ENCODE results near the gene RAB5IF. TPM values are rescaled to one million over a fixed set of nuclear protein-coding genes. Genes with fewer than 3 reads are reported as not detected.

The RAB5IF gene
- total and polyA plus RNA-seq, 2 of the 4 experiments (the other 2 are of a cell fraction) = 74.0 to 93.1 TPM

- TF ChIP-seq MAZ (IDR thresholded peaks at IDR 0.05; ENCODE audit: borderline replicate concordance, low read depth, low read length) = no peak
- no peak for TF ChIP-seq RFX5 (IDR thresholded peaks at IDR 0.05; ENCODE audit: low read depth, low read length)
- no peak for TF ChIP-seq MXI1 (IDR thresholded peaks at IDR 0.05; ENCODE audit: borderline replicate concordance, low read depth, low read length)
Measured at GRCh38 chr20:36653456-36653855, 47.9 kb downstream of the RAB5IF start (continued).

- dilution Hi-C loops (cut with HindIII; ENCODE audit: low sequenced_read_pairs, unreplicated experiment) = no loop called here
- H3K27me3 ChIP-seq (ENCODE audit: control insufficient read depth, insufficient read depth, low read length) = no peaks in the 10 kb centered on the region
- no peak overlapping the region for H3K4me3 ChIP-seq (ENCODE audit: insufficient read depth, low read depth, low read length)
- no peak overlapping the region for H2BK120ac ChIP-seq (ENCODE audit: low read depth, low read length)
- H3K18ac ChIP-seq (ENCODE audit: low read depth, low read length) = no peak overlapping the region
- BruUV-seq (replicated peaks) = no TSS peak
- no peak overlapping the region for H3K23ac ChIP-seq (ENCODE audit: low read depth, low read length)
- no peaks in the 10 kb centered on the region for H3K4me1 ChIP-seq (ENCODE audit: control insufficient read depth, insufficient read depth, low read length)
- H3K27ac ChIP-seq (ENCODE audit: insufficient read depth, low read length) = no peak overlapping the region
- H2BK5ac ChIP-seq (ENCODE audit: low read depth, low read length, poor library complexity, severe bottlenecking) = no peak overlapping the region
- no peak overlapping the region for H3K9ac ChIP-seq (ENCODE audit: low read depth, low read length)
- H4K8ac ChIP-seq (ENCODE audit: low read depth in 2 of 2, low read length in 2 of 2) = no peak overlapping the region
- no peaks in the 10 kb centered on the region for H4K20me1 ChIP-seq (ENCODE audit: insufficient read depth, low read length)
- H4K91ac ChIP-seq (ENCODE audit: insufficient read depth, low read depth, low read length) = no peak overlapping the region
- no peak overlapping the region for H3K4me2 ChIP-seq (ENCODE audit: low read depth, low read length)
- ChIA-PET POLR2A (ENCODE audit: unreplicated experiment) (no interaction called here), CTCF (no interaction called here)
- H3K79me1 ChIP-seq (ENCODE audit: low read depth in 1 of 2, low read length in 2 of 2) = no peaks in the 10 kb centered on the region
- H3K14ac ChIP-seq (replicated peaks; ENCODE audit: low read depth, low read length) = no peak overlapping the region
- no peak overlapping the region for H2BK20ac ChIP-seq (ENCODE audit: low read depth, low read length)
- DNase-seq = no peak
- H2AK9ac ChIP-seq (replicated peaks; ENCODE audit: low read depth, low read length, poor library complexity) = no peak overlapping the region
- H3K56ac ChIP-seq (ENCODE audit: extremely low read depth, insufficient read depth, low read length) = no peak overlapping the region
- H2AFZ ChIP-seq (replicated peaks; ENCODE audit: low read length, poor library complexity) = no peak overlapping the region
- intact Hi-C loops (cut with micrococcal nuclease) = no loop called here
- H2AK5ac ChIP-seq (ENCODE audit: low read depth, low read length) = no peak overlapping the region
- H4K5ac ChIP-seq (ENCODE audit: low read depth, low read length) = no peak overlapping the region
- H2BK15ac ChIP-seq (ENCODE audit: low read depth, low read length) = no peak overlapping the region
- no peak overlapping the region for H3K4ac ChIP-seq (ENCODE audit: low read depth, low read length)
- H3K9me3 ChIP-seq (ENCODE audit: control insufficient read depth, insufficient read depth, low read length) = no peaks in the 10 kb centered on the region
- no peak for ATAC-seq (ENCODE audit: low read depth)
- 99% methylated on average over 8 of the region's 8 CpGs; no CpG with 5 or more reads in 1 of the 2 experiments for WGBS, 2 experiments (ENCODE audit: extremely low coverage in 2 of 2, insufficient read length in 1 of 2)
- no peaks in the 10 kb centered on the region for H3K9me1 ChIP-seq (ENCODE audit: insufficient read depth, low read length)
- peaks cover 10% of the 10 kb centered on the region; the same call in 1 of the 2 replicates for H3K36me3 ChIP-seq (ENCODE audit: control insufficient read depth, insufficient read depth, low read length)
- in situ Hi-C loops (cut with MboI; ENCODE audit: low sequenced_read_pairs) = no loop called here
- TF ChIP-seq FOS (IDR thresholded peaks at IDR 0.05; ENCODE audit: low read depth, low read length) (no peak), BHLHE40 (IDR thresholded peaks at IDR 0.05; ENCODE audit: low read depth, low read length) (no peak), CTCF (conservative IDR thresholded peaks at IDR 0.05; ENCODE audit: low read depth, low read length) (no peak), NFE2L2 (IDR thresholded peaks at IDR 0.05; ENCODE audit: low read depth, low read length) (no peak), MXI1 (IDR thresholded peaks at IDR 0.05; ENCODE audit: borderline replicate concordance, low read depth, low read length) (no peak), SMC3 (IDR thresholded peaks at IDR 0.05; ENCODE audit: low read depth, low read length) (no peak), RFX5 (IDR thresholded peaks at IDR 0.05; ENCODE audit: low read depth, low read length) (no peak), MAFK (IDR thresholded peaks at IDR 0.05; ENCODE audit: low read depth, low read length) (no peak), RAD21 (IDR thresholded peaks at IDR 0.05; ENCODE audit: low read length) (no peak), USF2 (IDR thresholded peaks at IDR 0.05; ENCODE audit: low read depth, low read length) (no peak), ELK1 (IDR thresholded peaks at IDR 0.05; ENCODE audit: borderline replicate concordance, low read depth, low read length) (no peak), CHD1 (IDR thresholded peaks at IDR 0.05; ENCODE audit: low read depth, low read length) (no peak), CEBPB (IDR thresholded peaks at IDR 0.05; ENCODE audit: low read depth, low read length) (no peak), POLR2A (IDR thresholded peaks at IDR 0.05; ENCODE audit: low read depth, low read length) (no peak)
Measured at GRCh38 chr20:36654506-36654905, 48.9 kb downstream of the RAB5IF start.
